HCT116 (cell line): Measurements from ENCODE around the gene BATF2. TPM values are rescaled to one million over a fixed set of nuclear protein-coding genes. Genes with fewer than 3 reads are reported as not detected.

ENCODE experiments used
- ATAC-seq: fragments of 200-7000 bp; cut with Tn5 transposase; 2 replicates; pipeline ENCODE4 v1.9.1; 2020; ENCODE audit warnings: mild to moderate bottlenecking, moderate library complexity
- BruUV-seq: library from RNA; stranded (reverse); fragments of 400-500 nt; replicated peaks from 2 replicates; lab custom pipeline; 2021; lab: Mats Ljungman, UMichigan
- CTCF ChIA-PET: fragments of 300-600 bp; sonication (Branson Sonifier 250); formaldehyde crosslinking; loops from one replicate; lab custom pipeline; 2021; ENCODE audit warnings: antibody characterized with exemption; lab: Charles Lee
- POLR2A ChIA-PET: fragments of 300-600, 350-600 bp; sonication (Branson Sonifier 250); formaldehyde crosslinking; loops from one replicate; lab custom pipeline; 2021; ENCODE audit warnings: antibody characterized with exemption; lab: Charles Lee
- RAD21 ChIA-PET, 2 experiments: fragments of 300-600 bp; sonication (Branson Sonifier 250); formaldehyde crosslinking; loops; one replicate each; lab custom pipeline; 2023; ENCODE audit warnings: low total read pairs in 2 of 2; ENCODE audit not compliant: uncharacterized antibody in 2 of 2, unreplicated experiment in 2 of 2, low non-redundant PET in 1 of 2; lab: Charles Lee
- DNase-seq: peaks from one replicate; pipeline ENCODE4 v3.0.0-alpha.2; 2010; ENCODE audit warnings: low read depth, low spot score
- H2AFZ ChIP-seq: fragments of 200-600 bp; shearing (Covaris generic), sonication (generic); 2 replicates; pipeline ENCODE4 v1.6.1; 2017; ENCODE audit warnings: low read depth, mixed run types, mixed read lengths, antibody characterized with exemption, low read length; ENCODE audit not compliant: poor library complexity, severe bottlenecking
- H3K27ac ChIP-seq: 2 replicates; pipeline ENCODE4 v1.5.1; 2012; ENCODE audit warnings: low read depth, low read length
- H3K27me3 ChIP-seq: fragments of 200-600 bp; sonication (generic); 2 replicates; pipeline ENCODE4 v1.6.1; 2016; ENCODE audit warnings: mixed run types, low read length, mixed read lengths; ENCODE audit not compliant: insufficient read depth
- H3K36me3 ChIP-seq, 2 experiments: fragments of 200-500 bp in 1 of 2; fragments of 200-600 bp in 1 of 2; sonication (Bioruptor generic) in 1 of 2; sonication (generic) in 1 of 2; 2 replicates each; pipeline versions ENCODE4 v1.5.1 to v1.6.1; 2014 to 2016; ENCODE audit warnings: low read length in 2 of 2, inconsistent platforms in 1 of 2, mixed read lengths in 1 of 2, mixed run types in 1 of 2; ENCODE audit not compliant: insufficient read depth in 2 of 2, control insufficient read depth in 1 of 2
- H3K4me1 ChIP-seq, 2 experiments: fragments of 200-600 bp in 1 of 2; sonication (generic) in 1 of 2; 2 replicates each; pipeline versions ENCODE4 v1.5.1 to v1.6.1; 2012 to 2017; ENCODE audit warnings: low read length in 2 of 2, inconsistent platforms in 1 of 2, mild to moderate bottlenecking in 1 of 2, mixed read lengths in 1 of 2, mixed run types in 1 of 2, moderate library complexity in 1 of 2; ENCODE audit not compliant: insufficient read depth in 2 of 2, control insufficient read depth in 1 of 2
- H3K4me2 ChIP-seq: fragments of 200-600 bp; sonication (generic); 2 replicates; pipeline ENCODE4 v1.6.1; 2017; ENCODE audit warnings: mixed run types, low read length, mixed read lengths
- H3K4me3 ChIP-seq, 2 experiments: fragments of 200-600 bp in 1 of 2; sonication (generic) in 1 of 2; replicated peaks in 1 of 2; 2 replicates each; pipeline ENCODE4 v1.5.1; 2011 to 2016; ENCODE audit warnings: low read length in 2 of 2, control low read depth in 1 of 2, low read depth in 1 of 2, mild to moderate bottlenecking in 1 of 2, mixed read lengths in 1 of 2, mixed run types in 1 of 2
- H3K79me2 ChIP-seq: fragments of 200-600 bp; sonication (generic); 2 replicates; pipeline ENCODE4 v1.6.1; 2017; ENCODE audit warnings: mild to moderate bottlenecking, mixed run types, low read length, moderate library complexity, mixed read lengths; ENCODE audit not compliant: insufficient read depth
- H3K9ac ChIP-seq: fragments of 200-600 bp; sonication (generic); 2 replicates; pipeline ENCODE4 v1.6.1; 2016; ENCODE audit warnings: low read length, mixed read lengths
- H3K9me2 ChIP-seq: fragments of 200-600 bp; sonication (generic), shearing (Covaris generic); 2 replicates; pipeline ENCODE4 v1.6.1; 2017; ENCODE audit warnings: mixed run types, mild to moderate bottlenecking, moderate library complexity; ENCODE audit not compliant: insufficient read depth
- H3K9me3 ChIP-seq, 2 experiments: fragments of 200-500 bp in 1 of 2; fragments of 200-600 bp in 1 of 2; sonication (Bioruptor generic) in 1 of 2; sonication (generic) in 1 of 2; 2 replicates each; pipeline ENCODE4 v1.6.1; 2014 to 2017; ENCODE audit warnings: low read length in 2 of 2, mixed read lengths in 2 of 2, inconsistent platforms in 1 of 2, low read depth in 1 of 2, mild to moderate bottlenecking in 1 of 2, mixed run types in 1 of 2, moderate library complexity in 1 of 2; ENCODE audit not compliant: control insufficient read depth in 1 of 2, insufficient read depth in 1 of 2
- H4K20me1 ChIP-seq: fragments of 200-600 bp; sonication (generic), shearing (Covaris generic); 2 replicates; pipeline ENCODE4 v1.6.1; 2017; ENCODE audit warnings: mixed run types, mild to moderate bottlenecking, moderate library complexity; ENCODE audit not compliant: insufficient read depth
- ATF3 ChIP-seq: IDR thresholded peaks from 2 replicates; pipeline ENCODE4 v1.6.1; 2012
- CTCF ChIP-seq, 3 experiments: fragments of 200-600 bp in 1 of 3; sonication (generic) in 1 of 3; IDR thresholded peaks in 2 of 3; conservative IDR thresholded peaks in 1 of 3; 2 replicates each; pipeline ENCODE4 v1.5.1; 2012 to 2017; ENCODE audit warnings: low read depth in 2 of 3, low read length in 2 of 3, antibody characterized with exemption in 1 of 3, borderline replicate concordance in 1 of 3, control low read depth in 1 of 3, mild to moderate bottlenecking in 1 of 3, mixed read lengths in 1 of 3, mixed run types in 1 of 3, moderate library complexity in 1 of 3; ENCODE audit not compliant: insufficient read depth in 1 of 3
- ELF1 ChIP-seq: IDR thresholded peaks from 2 replicates; pipeline ENCODE4 v1.6.1; 2012; ENCODE audit warnings: low read depth, borderline replicate concordance
- EZH2 ChIP-seq: fragments of 200-600 bp; sonication (generic); IDR thresholded peaks from 2 replicates; pipeline ENCODE4 v1.6.1; 2017; ENCODE audit warnings: antibody characterized with exemption, mixed run types
- JUND ChIP-seq: IDR thresholded peaks from 2 replicates; pipeline ENCODE4 v1.6.1; 2012
- MAX ChIP-seq: IDR thresholded peaks from 2 replicates; pipeline ENCODE4 v1.6.1; 2012
- POLR2A ChIP-seq: IDR thresholded peaks from 2 replicates; pipeline ENCODE4 v1.7.0; 2011; ENCODE audit warnings: borderline replicate concordance; ENCODE audit not compliant: insufficient read depth, insufficient read length; ENCODE audit errors: extremely low read depth
- RAD21 ChIP-seq: IDR thresholded peaks from 2 replicates; pipeline ENCODE4 v1.6.1; 2012; ENCODE audit warnings: low read depth, mild to moderate bottlenecking
- SIN3A ChIP-seq: IDR thresholded peaks from 2 replicates; pipeline ENCODE4 v1.6.1; 2012; ENCODE audit warnings: low read depth
- TCF7L2 ChIP-seq: IDR thresholded peaks from 2 replicates; pipeline ENCODE4 v1.7.0; 2011; ENCODE audit warnings: borderline replicate concordance, inconsistent platforms; ENCODE audit not compliant: insufficient read depth, insufficient read length; ENCODE audit errors: extremely low read depth
- YY1 ChIP-seq: IDR thresholded peaks from 2 replicates; pipeline ENCODE4 v1.6.1; 2011; ENCODE audit warnings: low read length, low read depth, moderate library complexity, mild to moderate bottlenecking; ENCODE audit not compliant: insufficient replicate concordance; ENCODE audit errors: extremely low read depth
- ZBTB33 ChIP-seq: IDR thresholded peaks from 2 replicates; pipeline ENCODE4 v1.6.1; 2011; ENCODE audit warnings: mild to moderate bottlenecking, low read length, moderate library complexity; ENCODE audit not compliant: insufficient replicate concordance; ENCODE audit errors: extremely low read depth
- ZFX ChIP-seq: fragments of 450-650 bp; IDR thresholded peaks from 2 replicates; pipeline ENCODE4 v1.6.1; 2017
- ZNF274 ChIP-seq: fragments of 200-500 bp; sonication (Bioruptor generic); IDR thresholded peaks from 2 replicates; pipeline ENCODE4 v1.6.1; 2014; ENCODE audit warnings: mild to moderate bottlenecking, low read depth, low read length, inconsistent platforms
- intact Hi-C: fragments of 100-400 bp; cut with micrococcal nuclease; formaldehyde crosslinking; loops from 2 replicates; pipeline ENCODE4 v1.10.0; 2022
- total RNA-seq: library from RNA; stranded (reverse); gene quantifications from one replicate; pipeline ENCODE4 v1.2.1, GENCODE V29; 2021; ENCODE audit not compliant: unreplicated experiment

Gene BATF2
- total RNA-seq, 1 experiment from 2014 or later: 2.1 TPM

- Histone ChIP-seq H3K9me3 (no peaks in the 10 kb centered on the region), H4K20me1 (no peaks in the 10 kb centered on the region), H3K9me2 (no peaks in the 10 kb centered on the region), H3K4me3 (peak overlapping the region; percentile 71 to 75), H3K36me3 (no peaks in the 10 kb centered on the region), H2AFZ (no peak overlapping the region), H3K4me2 (peak overlapping the region; percentile 91), H3K79me2 (0 out of 2 replicates have a peak, but pooled peaks cover 5% of the 10 kb centered on the region), H3K4me1 (peaks cover 15 to 36% of the 10 kb centered on the region in 2 experiments), H3K9ac (peak overlapping the region; percentile 80), H3K27me3 (no peaks in the 10 kb centered on the region), H3K27ac (peak overlapping the region; percentile 87)
- BruUV-seq: TSS peak; percentile 89
- TF ChIP-seq ZFX (no peak), EZH2 (no peak), ATF3 (no peak), MAX (no peak), CTCF (IDR thresholded peaks at IDR 0.05 in 2 of 3, conservative IDR thresholded peaks at IDR 0.05 in 1 of 3; ENCODE audit: borderline replicate concordance in 1 of 3, insufficient read depth in 1 of 3, low read depth in 2 of 3, low read length in 2 of 3) (peak; percentile 73 to 87 (median 81)), ELF1 (no peak), JUND (no peak), ZBTB33 (no peak), RAD21 (peak; percentile 80), TCF7L2 (no peak), SIN3A (no peak; the same call in 1 of the 2 replicates), ZNF274 (no peak), YY1 (peak; percentile 43), POLR2A (no peak)
- ChIA-PET CTCF (interaction anchor here (0.7 to 3.0 kb wide), 11 partner anchors 16 to 172 kb away, joined by 3 to 21 read pairs (median 4); partner anchors contain the start of genes BATF2 and SAC3D1), POLR2A (interaction anchor here (0.5 to 2.0 kb wide), 7 partner anchors 11 to 1186 kb away, joined by 3 to 9 read pairs (median 3); partner anchors contain the start of genes BATF2 and TM7SF2), RAD21 (interaction anchor here in 1 of 2 experiments (0.7 to 1.2 kb wide), 2 partner anchors 16 to 89 kb away, joined by 3 read pairs; partner anchors contain the start of gene PPP2R5B)
- ATAC-seq (peak; percentile 81), DNase-seq (peak; percentile 72)
- intact Hi-C loops: loop anchor here (5.0 to 10.0 kb wide), 4 partner anchors 64 to 241 kb away; partner anchors contain the start of genes VPS51 and ZNHIT2
Observed at GRCh38 chr11:65013130-65013887, 16.5 kb upstream of the BATF2 start.
